ENCODE measurements around the gene OLFML2A. TPM values are rescaled to one million over a fixed set of nuclear protein-coding genes. Genes with fewer than 3 reads are reported as not detected.

Gene OLFML2A
- total RNA-seq, 4 donors from 2014 or later: 13.7 to 33.1 (median 25.7) TPM

- 72% methylated on average over 8 of the region's 8 CpGs for WGBS, 2 donors
- DNase-seq (ENCODE audit: low spot score in 2 of 2): no peak
- TF ChIP-seq POLR2A (IDR thresholded peaks at IDR 0.05): no peak
- no peak for TF ChIP-seq CTCF (IDR thresholded peaks at IDR 0.05)
- intact Hi-C loops (cut with DNase I; ENCODE audit: low total_unique reads): no loop called here
- no peak overlapping the region for H3K4me3 ChIP-seq (ENCODE audit: low read depth, poor library complexity, severe bottlenecking)
Observed at GRCh38 chr9:124792257-124793014, 15.5 kb downstream of the OLFML2A start.

GRCh38 chr9:124793015-124793541, 16.1 kb downstream of the OLFML2A start:
- intact Hi-C loops (cut with DNase I; ENCODE audit: low total_unique reads): no loop called here
- 51 to 54% methylated on average over 9 of the region's 9 CpGs for WGBS, 2 donors

GRCh38 chr9:124794902-124795491, 18.1 kb downstream of the OLFML2A start:
- WGBS, 2 donors: 83 to 87% methylated on average over 11 of the region's 11 CpGs
- TF ChIP-seq POLR2A (IDR thresholded peaks at IDR 0.05): no peak
- TF ChIP-seq CTCF (IDR thresholded peaks at IDR 0.05): no peak
- H3K4me3 ChIP-seq (ENCODE audit: low read depth, poor library complexity, severe bottlenecking): no peak overlapping the region

More at GRCh38 chr9:124793015-124793541, 16.1 kb downstream of the OLFML2A start:
- H3K4me3 ChIP-seq (ENCODE audit: low read depth, poor library complexity, severe bottlenecking): no peak overlapping the region
- no peak for DNase-seq (ENCODE audit: low spot score in 2 of 2)
- TF ChIP-seq POLR2A (IDR thresholded peaks at IDR 0.05) (no peak), CTCF (IDR thresholded peaks at IDR 0.05) (no peak)

GRCh38 chr9:124795881-124796431, 19.0 kb downstream of the OLFML2A start:
- intact Hi-C loops (cut with DNase I; ENCODE audit: low total_unique reads): no loop called here
- WGBS, 2 donors: 42 to 56% methylated on average over 2 to 9 of the region's 9 CpGs

More at GRCh38 chr9:124794902-124795491, 18.1 kb downstream of the OLFML2A start:
- intact Hi-C loops (cut with DNase I; ENCODE audit: low total_unique reads): no loop called here
- DNase-seq (ENCODE audit: low spot score in 2 of 2): no peak

More at GRCh38 chr9:124795881-124796431, 19.0 kb downstream of the OLFML2A start:
- no peak for TF ChIP-seq POLR2A (IDR thresholded peaks at IDR 0.05)
- no peak for TF ChIP-seq CTCF (IDR thresholded peaks at IDR 0.05)
- DNase-seq (ENCODE audit: low spot score in 2 of 2): no peak
- no peak overlapping the region for H3K4me3 ChIP-seq (ENCODE audit: low read depth, poor library complexity, severe bottlenecking)

All from lower leg skin (tissue), 4 donors.